ENCODE measurements around the gene SHFL.

Gene SHFL

DNA sequence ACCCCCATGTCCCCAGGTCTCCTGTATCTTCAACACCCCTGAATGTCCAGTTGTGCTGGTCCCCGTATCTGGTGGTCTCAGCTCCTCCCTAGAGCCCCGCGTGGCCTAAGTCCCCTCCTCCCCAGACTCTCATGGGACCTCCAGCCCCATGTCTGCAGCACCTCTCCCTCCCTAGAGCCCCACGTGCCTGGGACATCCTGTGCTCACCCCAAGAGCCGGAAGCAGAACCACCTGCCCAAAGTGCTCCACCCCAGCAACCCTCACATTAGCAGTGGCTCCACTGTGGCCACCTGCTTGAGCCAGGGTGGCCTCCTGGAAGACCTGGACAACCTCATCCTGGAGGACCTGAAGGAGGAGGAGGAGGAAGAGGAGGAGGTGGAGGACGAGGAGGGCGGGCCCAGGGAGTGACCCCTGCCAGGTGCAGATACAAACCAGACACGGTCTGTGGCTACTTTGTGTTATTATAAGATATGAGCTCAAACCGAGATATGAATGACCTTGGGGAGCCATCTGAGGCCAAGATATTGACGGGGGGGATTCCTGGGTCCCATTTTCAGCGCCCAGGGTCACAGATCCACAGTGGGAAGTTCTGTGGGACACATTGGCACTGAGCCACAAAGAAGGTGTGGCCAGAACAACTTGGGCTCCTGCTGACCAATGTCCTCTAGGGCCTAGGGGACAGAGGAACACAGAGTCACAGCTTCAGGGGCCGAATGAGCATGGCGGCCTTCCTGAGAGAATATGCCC is 6.0 kb downstream of the SHFL start:
- TF ChIP-seq, protein P1, sequence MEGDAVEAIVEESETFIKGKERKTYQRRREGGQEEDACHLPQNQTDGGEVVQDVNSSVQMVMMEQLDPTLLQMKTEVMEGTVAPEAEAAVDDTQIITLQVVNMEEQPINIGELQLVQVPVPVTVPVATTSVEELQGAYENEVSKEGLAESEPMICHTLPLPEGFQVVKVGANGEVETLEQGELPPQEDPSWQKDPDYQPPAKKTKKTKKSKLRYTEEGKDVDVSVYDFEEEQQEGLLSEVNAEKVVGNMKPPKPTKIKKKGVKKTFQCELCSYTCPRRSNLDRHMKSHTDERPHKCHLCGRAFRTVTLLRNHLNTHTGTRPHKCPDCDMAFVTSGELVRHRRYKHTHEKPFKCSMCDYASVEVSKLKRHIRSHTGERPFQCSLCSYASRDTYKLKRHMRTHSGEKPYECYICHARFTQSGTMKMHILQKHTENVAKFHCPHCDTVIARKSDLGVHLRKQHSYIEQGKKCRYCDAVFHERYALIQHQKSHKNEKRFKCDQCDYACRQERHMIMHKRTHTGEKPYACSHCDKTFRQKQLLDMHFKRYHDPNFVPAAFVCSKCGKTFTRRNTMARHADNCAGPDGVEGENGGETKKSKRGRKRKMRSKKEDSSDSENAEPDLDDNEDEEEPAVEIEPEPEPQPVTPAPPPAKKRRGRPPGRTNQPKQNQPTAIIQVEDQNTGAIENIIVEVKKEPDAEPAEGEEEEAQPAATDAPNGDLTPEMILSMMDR (conservative IDR thresholded peaks at IDR 0.05; ENCODE audit: low read depth, low read length): no peak
- peaks cover 11% of the 10 kb centered on the region for H3K4me1 ChIP-seq (ENCODE audit: low read depth, poor library complexity, severe bottlenecking)
- H3K79me2 ChIP-seq (ENCODE audit: insufficient read depth, low read depth): no peaks in the 10 kb centered on the region
- H3K27me3 ChIP-seq (ENCODE audit: insufficient read depth, low read depth): no peaks in the 10 kb centered on the region
- no peaks in the 10 kb centered on the region for H4K20me1 ChIP-seq (ENCODE audit: insufficient read depth)
- no peak overlapping the region for H3K4me3 ChIP-seq (IDR thresholded peaks at IDR 0.05; ENCODE audit: insufficient read depth, low read depth, low read length)
- no peak overlapping the region for H3K9ac ChIP-seq
- H3K4me2 ChIP-seq: no peak overlapping the region
- no peaks in the 10 kb centered on the region for H3K36me3 ChIP-seq (ENCODE audit: insufficient read depth)
- H2AFZ ChIP-seq (ENCODE audit: low read depth): no peak overlapping the region
- no peak overlapping the region for H3K27ac ChIP-seq

DNA sequence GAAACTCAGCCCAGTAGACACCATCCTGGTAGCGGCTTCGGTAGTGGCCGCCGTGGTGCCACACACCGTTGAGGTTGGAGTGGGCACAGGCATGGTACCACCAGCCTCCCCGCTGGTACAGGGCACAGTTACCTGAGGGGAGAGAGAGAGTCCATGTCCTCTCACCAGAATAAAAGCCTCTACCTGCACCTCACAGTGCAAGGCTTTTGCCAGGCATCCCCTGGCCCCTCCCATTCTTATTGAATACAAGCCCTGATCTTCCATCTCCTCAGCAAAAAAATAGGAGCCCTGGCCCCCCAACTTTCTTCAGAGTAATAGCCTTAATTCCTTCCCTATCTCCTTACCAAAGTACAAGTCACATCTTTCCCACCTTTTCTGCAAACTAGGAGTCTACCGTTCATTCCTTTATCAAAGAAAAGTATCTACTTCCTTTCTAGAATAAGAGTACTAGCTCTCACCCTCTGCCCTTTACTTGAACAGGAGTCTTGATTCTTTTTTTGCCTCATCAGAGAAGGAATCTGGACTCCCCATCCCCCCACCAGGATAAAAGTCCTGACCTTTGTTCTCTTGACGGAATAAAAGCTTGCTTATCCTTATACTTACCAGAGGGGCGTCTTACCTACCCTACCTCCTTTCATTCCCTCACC is 6.7 kb downstream of the SHFL start:
- no peaks in the 10 kb centered on the region for H3K27me3 ChIP-seq (ENCODE audit: insufficient read depth, low read depth)
- no peak overlapping the region for H2AFZ ChIP-seq (ENCODE audit: low read depth)
- H3K36me3 ChIP-seq (ENCODE audit: insufficient read depth): no peaks in the 10 kb centered on the region
- TF ChIP-seq, protein P1 (conservative IDR thresholded peaks at IDR 0.05; ENCODE audit: low read depth, low read length): no peak
- no peak overlapping the region for H3K9ac ChIP-seq
- H3K79me2 ChIP-seq (ENCODE audit: insufficient read depth, low read depth): no peaks in the 10 kb centered on the region
- H3K4me2 ChIP-seq: no peak overlapping the region
- no peaks in the 10 kb centered on the region for H4K20me1 ChIP-seq (ENCODE audit: insufficient read depth)
- peaks cover 11% of the 10 kb centered on the region for H3K4me1 ChIP-seq (ENCODE audit: low read depth, poor library complexity, severe bottlenecking)
- H3K4me3 ChIP-seq (IDR thresholded peaks at IDR 0.05; ENCODE audit: insufficient read depth, low read depth, low read length): no peak overlapping the region
- no peak overlapping the region for H3K27ac ChIP-seq

DNA sequence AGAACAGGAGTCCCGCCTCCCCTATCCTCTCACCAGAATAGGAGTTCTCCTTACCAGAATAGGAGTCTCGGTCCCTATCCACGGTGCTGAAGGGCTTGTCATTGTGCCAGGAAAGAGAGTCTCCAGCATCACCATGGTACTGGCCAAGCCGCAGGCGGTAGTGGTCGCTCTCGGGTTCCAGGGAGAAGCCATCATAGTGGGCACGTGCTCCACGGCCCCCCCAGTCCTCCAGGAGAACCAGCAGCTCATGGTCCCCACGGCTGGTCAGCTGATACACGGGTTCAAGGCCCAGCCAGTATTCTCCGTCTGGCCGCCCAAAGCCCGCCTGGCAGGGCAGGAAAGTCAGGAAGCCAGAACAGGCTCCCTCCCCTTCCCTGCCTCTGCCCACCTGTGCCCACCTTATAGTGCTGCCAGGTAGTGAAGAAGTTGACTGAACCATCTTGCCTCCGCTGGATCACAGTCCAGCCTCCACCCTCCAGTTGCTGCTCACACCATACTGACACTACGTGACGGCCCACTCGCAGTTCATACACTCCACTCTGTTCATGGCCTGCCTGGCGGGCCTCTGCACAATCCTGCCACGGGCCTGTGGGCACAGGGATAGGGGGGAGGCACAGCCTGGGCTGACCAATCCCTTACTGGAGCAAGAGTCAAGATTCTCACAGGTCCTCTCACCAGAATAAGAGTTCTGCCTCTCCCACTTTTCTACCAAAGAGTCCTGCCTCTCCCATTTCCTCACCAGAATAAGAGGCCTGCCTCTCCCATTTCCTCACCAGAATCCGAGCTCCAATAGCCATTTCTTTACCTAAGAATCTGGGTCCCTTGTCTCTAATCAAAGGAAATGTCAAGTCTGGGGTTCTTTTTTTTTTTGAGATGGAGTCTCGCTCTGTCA is 7.4 kb downstream of the SHFL start:
- no peaks in the 10 kb centered on the region for H4K20me1 ChIP-seq (ENCODE audit: insufficient read depth)
- no peak overlapping the region for H3K9ac ChIP-seq
- H3K4me3 ChIP-seq (IDR thresholded peaks at IDR 0.05; ENCODE audit: insufficient read depth, low read depth, low read length): no peak overlapping the region
- no peak overlapping the region for H3K27ac ChIP-seq
- no peak overlapping the region for H3K4me2 ChIP-seq
- H3K79me2 ChIP-seq (ENCODE audit: insufficient read depth, low read depth): no peaks in the 10 kb centered on the region
- H2AFZ ChIP-seq (ENCODE audit: low read depth): no peak overlapping the region
- H3K4me1 ChIP-seq (ENCODE audit: low read depth, poor library complexity, severe bottlenecking): peaks cover 15% of the 10 kb centered on the region
- TF ChIP-seq, protein P1 (conservative IDR thresholded peaks at IDR 0.05; ENCODE audit: low read depth, low read length): no peak
- H3K36me3 ChIP-seq (ENCODE audit: insufficient read depth): no peaks in the 10 kb centered on the region
- H3K27me3 ChIP-seq (ENCODE audit: insufficient read depth, low read depth): no peaks in the 10 kb centered on the region

DNA sequence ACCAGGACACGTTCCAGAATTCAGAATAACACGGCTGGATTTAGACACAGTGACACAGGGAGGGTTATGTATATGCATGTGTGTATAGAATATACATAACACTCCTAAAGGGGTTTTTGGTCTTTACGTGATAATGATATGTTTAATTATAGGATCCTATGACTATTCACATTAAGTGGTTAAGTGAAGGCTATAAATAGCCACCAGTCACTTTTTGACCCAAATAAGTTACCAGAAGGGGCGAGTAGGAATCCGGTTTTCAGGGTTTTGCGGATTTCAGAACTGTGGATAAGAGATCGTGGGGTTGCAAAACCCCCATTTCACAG is 9.5 kb downstream of the SHFL start:
- peak overlapping the region; percentile 88 for H3K4me2 ChIP-seq
- no peaks in the 10 kb centered on the region for H3K27me3 ChIP-seq (ENCODE audit: insufficient read depth, low read depth)
- H3K79me2 ChIP-seq (ENCODE audit: insufficient read depth, low read depth): no peaks in the 10 kb centered on the region
- no peak overlapping the region for H3K4me3 ChIP-seq (IDR thresholded peaks at IDR 0.05; ENCODE audit: insufficient read depth, low read depth, low read length)
- TF ChIP-seq, protein P1 (conservative IDR thresholded peaks at IDR 0.05; ENCODE audit: low read depth, low read length): no peak
- no peak overlapping the region for H3K9ac ChIP-seq
- H3K36me3 ChIP-seq (ENCODE audit: insufficient read depth): no peaks in the 10 kb centered on the region
- peak overlapping the region; percentile 67; the same call in 1 of the 2 replicates for H2AFZ ChIP-seq (ENCODE audit: low read depth)
- H4K20me1 ChIP-seq (ENCODE audit: insufficient read depth): no peaks in the 10 kb centered on the region
- peaks cover 22% of the 10 kb centered on the region for H3K4me1 ChIP-seq (ENCODE audit: low read depth, poor library complexity, severe bottlenecking)
- H3K27ac ChIP-seq: no peak overlapping the region
